Breast epithelium (tissue), 4 donors: ENCODE measurements around the gene PAK5. TPM values are rescaled to one million over a fixed set of nuclear protein-coding genes. Genes with fewer than 3 reads are reported as not detected.

Experiments used
- DNase-seq, 2 donors: peaks; one replicate each; pipeline ENCODE4 v3.0.0-alpha.2; 2019; ENCODE audit warnings: low spot score in 2 of 2
- H3K27ac ChIP-seq, 2 donors: fragments of 200-600 bp; sonication (generic) in 1 of 2; one replicate each; pipeline ENCODE4 v1.5.1; 2016 to 2019; ENCODE audit warnings: mild to moderate bottlenecking in 1 of 2
- H3K27me3 ChIP-seq, 2 donors: fragments of 200-600 bp; sonication (generic) in 1 of 2; one replicate each; pipeline versions ENCODE4 v1.5.1 to v1.6.0; 2017 to 2019; ENCODE audit warnings: control low read depth in 1 of 2, mild to moderate bottlenecking in 1 of 2
- H3K36me3 ChIP-seq: fragments of 200-600 bp; one replicate; pipeline ENCODE4 v1.5.1; 2019
- H3K4me1 ChIP-seq, 2 donors: fragments of 200-600 bp; sonication (generic); one replicate each; pipeline ENCODE4 v1.5.1; 2016 to 2019; ENCODE audit warnings: control low read depth in 1 of 2
- H3K4me3 ChIP-seq, 3 donors: fragments of 200-600 bp; sonication (generic); 1 replicate in 2 of 3; 2 replicates in 1 of 3; pipeline ENCODE4 v1.5.1; 2016 to 2019; ENCODE audit warnings: mild to moderate bottlenecking in 3 of 3, moderate library complexity in 2 of 3
- H3K9me3 ChIP-seq, 2 donors: fragments of 200-600 bp; sonication (generic) in 1 of 2; one replicate each; pipeline ENCODE4 v1.5.1; 2016 to 2019; ENCODE audit warnings: control low read depth in 1 of 2
- CTCF ChIP-seq, 3 donors: fragments of 450-650 bp; IDR thresholded peaks; one replicate each; pipeline ENCODE4 v1.5.1; 2016 to 2017; ENCODE audit warnings: antibody characterized with exemption in 3 of 3, mild to moderate bottlenecking in 3 of 3, moderate library complexity in 3 of 3
- POLR2A ChIP-seq: fragments of 450-650 bp; IDR thresholded peaks from one replicate; pipeline ENCODE4 v1.6.1; 2016; ENCODE audit warnings: antibody characterized with exemption, mild to moderate bottlenecking, moderate library complexity
- POLR2AphosphoS5 ChIP-seq, 3 donors: sonication (generic); formaldehyde crosslinking; IDR thresholded peaks; one replicate each; pipeline ENCODE4 v1.6.1; 2017; ENCODE audit warnings: antibody characterized with exemption in 3 of 3
- intact Hi-C: fragments of 100-400 bp; cut with DNase I; formaldehyde crosslinking; loops from one replicate; pipeline ENCODE4 v1.15.1; 2023; ENCODE audit warnings: low total_unique reads
- total RNA-seq, 3 donors: library from RNA; depleted of rRNA; stranded (reverse); fragments of >200 nt; gene quantifications; one replicate each; pipeline ENCODE4 v1.1.0, GENCODE V29; 2016

Gene PAK5
- total RNA-seq, 3 donors from 2014 or later, result 0.66 to 1.3 TPM; not detected in 1

GRCh38 chr20:9672027-9672426 is 166.8 kb downstream of the PAK5 start:
- Histone ChIP-seq H3K4me1 (no peaks in the 10 kb centered on the region), H3K36me3 (no peaks in the 10 kb centered on the region), H3K27ac (no peak overlapping the region), H3K27me3 (no peaks in the 10 kb centered on the region), H3K4me3 (no peak overlapping the region), H3K9me3 (no peaks in the 10 kb centered on the region)
- no peak for DNase-seq
- intact Hi-C loops, result no loop called here
- TF ChIP-seq POLR2A (no peak), POLR2AphosphoS5 (IDR thresholded peaks at IDR 0.05) (no peak), CTCF (IDR thresholded peaks at IDR 0.05) (no peak)

- no peaks in the 10 kb centered on the region for H3K27me3 ChIP-seq
Observed at GRCh38 chr20:9668381-9668780, 170.5 kb downstream of the PAK5 start.

GRCh38 chr20:9663423-9663822 is 175.5 kb downstream of the PAK5 start:
- TF ChIP-seq CTCF (IDR thresholded peaks at IDR 0.05), result no peak
- no peak for TF ChIP-seq POLR2A
- TF ChIP-seq POLR2AphosphoS5 (IDR thresholded peaks at IDR 0.05), result no peak
- H3K9me3 ChIP-seq, result no peaks in the 10 kb centered on the region
- no peaks in the 10 kb centered on the region for H3K4me1 ChIP-seq
- no peaks in the 10 kb centered on the region for H3K36me3 ChIP-seq
- H3K4me3 ChIP-seq, result no peak overlapping the region
- H3K27me3 ChIP-seq, result no peaks in the 10 kb centered on the region
- no peak for DNase-seq
- intact Hi-C loops, result loop anchor here (10.0 kb wide), 1 partner anchor 1369 kb away; no protein-coding TSS in a partner anchor
- no peak overlapping the region for H3K27ac ChIP-seq

More at GRCh38 chr20:9668381-9668780, 170.5 kb downstream of the PAK5 start:
- Histone ChIP-seq H3K4me3 (no peak overlapping the region), H3K27ac (no peak overlapping the region), H3K4me1 (no peaks in the 10 kb centered on the region), H3K9me3 (no peaks in the 10 kb centered on the region), H3K36me3 (no peaks in the 10 kb centered on the region)
- no peak for DNase-seq
- TF ChIP-seq CTCF (IDR thresholded peaks at IDR 0.05) (no peak), POLR2A (no peak), POLR2AphosphoS5 (IDR thresholded peaks at IDR 0.05) (no peak)
- intact Hi-C loops, result loop anchor here (10.0 kb wide), 1 partner anchor 1374 kb away; no protein-coding TSS in a partner anchor

- DNase-seq, result no peak
Observed at GRCh38 chr20:9660236-9660868, 178.5 kb downstream of the PAK5 start.

More at GRCh38 chr20:9660236-9660868, 178.5 kb downstream of the PAK5 start:
- no peaks in the 10 kb centered on the region for H3K36me3 ChIP-seq
- H3K9me3 ChIP-seq, result no peaks in the 10 kb centered on the region
- no peak overlapping the region for H3K27ac ChIP-seq
- H3K27me3 ChIP-seq, result no peaks in the 10 kb centered on the region
- no peaks in the 10 kb centered on the region for H3K4me1 ChIP-seq
- no peak for TF ChIP-seq POLR2A
- TF ChIP-seq CTCF (IDR thresholded peaks at IDR 0.05), result no peak
- TF ChIP-seq POLR2AphosphoS5 (IDR thresholded peaks at IDR 0.05), result no peak
- H3K4me3 ChIP-seq, result no peak overlapping the region
- intact Hi-C loops, result loop anchor here (10.0 kb wide), 1 partner anchor 1366 kb away; no protein-coding TSS in a partner anchor
